ENCODE data around the gene KHK. TPM values are rescaled to one million over a fixed set of nuclear protein-coding genes. Genes with fewer than 3 reads are reported as not detected.
A peak's percentile ranks its signal among the peaks of the same experiment; 100 is the strongest.

KHK gene
- polyA plus RNA-seq, 12 donors, result 1.1 to 7.6 (median 2.1) TPM; not detected in 1

DNA sequence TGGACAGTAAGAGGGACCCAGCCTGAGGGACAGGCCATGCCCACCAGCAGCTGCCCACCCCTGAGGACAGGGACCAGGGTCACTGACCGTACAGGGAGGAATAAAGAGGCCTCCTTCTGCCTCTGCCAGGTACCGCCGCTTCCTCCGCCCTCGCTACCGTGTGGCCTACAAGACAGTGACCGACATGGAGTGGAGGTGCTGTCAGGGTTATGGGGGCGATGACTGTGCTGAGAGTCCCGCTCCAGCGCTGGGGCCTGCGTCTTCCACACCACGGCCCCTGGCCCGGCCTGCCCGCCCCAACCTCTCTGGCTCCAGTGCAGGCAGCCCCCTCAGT lies 6.0 kb upstream of the KHK start:
- DNase-seq, result no peak

GRCh38 chr2:27081984-27082772 lies 4.4 kb upstream of the KHK start:
- DNase-seq, result no peak

- no peak for DNase-seq
These were observed 3.7 kb upstream of the KHK start for GRCh38 chr2:27082773-27083409.

GRCh38 chr2:27083410-27084296 lies 2.9 kb upstream of the KHK start:
- no peak for DNase-seq

GRCh38 chr2:27084297-27085061 lies 2.1 kb upstream of the KHK start:
- DNase-seq, result no peak

DNA sequence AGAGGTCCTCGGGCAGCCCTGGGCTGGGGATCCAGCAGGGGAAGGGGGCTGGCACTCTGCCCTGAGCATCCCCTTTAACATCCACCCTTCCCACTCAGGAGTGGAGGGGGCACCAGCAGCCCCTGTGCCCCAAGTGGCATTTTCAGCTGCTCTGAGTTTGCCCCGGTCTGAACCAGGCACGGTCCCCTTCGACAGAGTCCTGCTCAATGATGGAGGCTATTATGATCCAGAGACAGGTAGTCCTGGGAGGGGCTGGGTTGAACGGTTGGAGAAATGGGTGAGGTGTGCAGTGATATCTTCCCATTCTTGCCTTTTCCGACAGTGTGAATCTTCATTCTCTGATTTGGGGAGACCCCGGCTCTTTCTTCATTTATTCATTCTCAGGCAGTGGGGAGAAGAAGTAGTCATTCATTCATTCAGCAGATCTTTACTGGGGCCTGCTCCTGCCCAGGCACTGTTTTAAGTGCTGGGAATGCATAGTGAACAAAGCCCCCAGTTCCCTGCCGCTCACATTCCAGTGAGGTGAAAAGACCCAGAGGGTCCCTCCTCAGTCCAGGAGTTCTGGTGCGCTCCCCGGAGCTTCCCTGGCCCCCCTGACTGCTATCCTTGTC lies 1.4 kb upstream of the KHK start:
- DNase-seq, result no peak

DNA sequence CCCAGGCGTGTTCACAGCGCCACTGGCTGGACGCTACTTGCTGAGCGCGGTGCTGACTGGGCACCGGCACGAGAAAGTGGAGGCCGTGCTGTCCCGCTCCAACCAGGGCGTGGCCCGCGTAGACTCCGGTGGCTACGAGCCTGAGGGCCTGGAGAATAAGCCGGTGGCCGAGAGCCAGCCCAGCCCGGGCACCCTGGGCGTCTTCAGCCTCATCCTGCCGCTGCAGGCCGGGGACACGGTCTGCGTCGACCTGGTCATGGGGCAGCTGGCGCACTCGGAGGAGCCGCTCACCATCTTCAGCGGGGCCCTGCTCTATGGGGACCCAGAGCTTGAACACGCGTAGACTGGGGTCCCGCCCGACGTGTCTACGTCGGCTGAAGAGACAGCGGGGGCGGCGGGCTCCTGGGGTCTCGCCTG lies 891 bp upstream of the KHK start:
- peak; percentile 58 for DNase-seq

DNA sequence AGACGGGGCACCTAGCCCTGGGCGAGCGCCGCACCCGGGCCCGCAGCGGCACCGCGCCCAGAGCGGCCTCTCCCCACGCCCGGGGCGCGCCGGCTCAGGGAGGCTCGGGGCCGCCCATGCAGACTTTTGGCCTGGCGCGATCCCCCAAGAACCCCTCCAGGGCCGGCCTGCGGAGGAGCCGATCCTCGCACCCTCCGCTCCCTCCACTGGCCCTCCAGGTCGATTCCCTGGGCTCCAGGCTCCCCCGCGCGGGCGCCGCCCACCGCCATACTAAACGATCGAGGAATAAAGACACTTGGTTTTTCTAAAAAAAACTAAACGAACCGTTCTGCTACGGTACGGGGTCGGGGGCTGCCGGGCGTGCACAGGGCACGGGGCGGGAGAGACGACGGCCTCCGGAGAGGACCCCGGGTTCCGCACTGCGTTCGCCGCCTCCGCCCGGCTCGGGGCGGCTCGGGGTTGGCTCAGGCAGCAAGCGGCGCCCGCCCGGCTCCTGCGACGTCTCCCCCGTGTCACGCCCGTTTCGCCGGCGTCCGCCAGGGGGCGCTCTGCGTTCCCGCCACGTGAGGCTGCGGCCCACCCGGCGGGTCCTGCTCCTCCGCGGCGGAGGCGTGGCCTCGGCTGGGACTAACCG lies 365 bp upstream of the KHK start:
- peak; percentile 94 for DNase-seq

GRCh38 chr2:27087823-27088410 lies 1.3 kb downstream of the KHK start:
- no peak for DNase-seq

- DNase-seq, result no peak
These were observed 2.1 kb downstream of the KHK start for GRCh38 chr2:27088634-27089033.

DNA sequence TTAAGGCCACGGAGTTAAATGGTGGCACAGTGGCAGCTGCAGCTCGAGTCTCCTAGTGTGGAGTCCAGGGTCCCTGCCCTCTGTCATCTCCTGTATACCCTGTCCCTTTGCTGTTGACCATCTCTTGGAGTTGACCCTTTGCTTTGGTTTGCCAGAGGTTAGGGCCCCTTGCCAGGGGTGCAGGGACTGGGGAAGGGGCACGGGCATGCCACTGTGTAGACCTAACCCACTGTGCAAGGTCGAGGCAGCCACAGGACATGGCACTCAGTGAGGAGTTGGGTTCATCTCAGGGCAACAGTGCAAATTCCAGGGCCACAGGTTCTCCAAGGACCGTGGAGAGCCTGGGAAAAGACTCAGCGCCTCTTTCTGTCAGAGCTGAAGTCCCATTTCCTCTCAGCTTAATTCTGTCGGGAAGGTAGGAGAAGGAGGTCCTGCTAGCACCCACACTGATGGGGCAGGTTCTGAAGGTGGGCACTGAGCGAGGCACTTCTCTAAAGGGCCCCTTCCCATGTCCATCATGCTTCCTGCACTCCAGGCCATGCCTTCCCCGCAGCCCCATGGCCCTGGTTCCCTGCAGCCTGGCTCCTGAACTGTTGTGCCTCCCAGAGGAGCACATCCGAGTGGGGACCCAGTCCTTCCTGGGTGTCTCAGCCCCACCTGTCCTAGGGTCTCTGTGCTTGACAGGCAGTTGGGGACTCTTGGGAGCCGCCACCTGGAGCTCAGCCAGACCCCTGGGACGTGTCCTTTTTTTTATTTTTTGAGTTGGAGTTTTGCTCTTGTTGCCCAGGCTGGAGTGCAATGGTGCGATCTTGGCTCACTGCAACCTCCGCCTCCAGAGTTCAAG lies 2.8 kb downstream of the KHK start:
- DNase-seq, result no peak

- no peak for DNase-seq
These were observed 5.4 kb downstream of the KHK start for GRCh38 chr2:27091746-27092695.

- DNase-seq, result no peak
These were observed 6.3 kb downstream of the KHK start for GRCh38 chr2:27092696-27093429.

GRCh38 chr2:27093430-27094352 lies 7.1 kb downstream of the KHK start:
- no peak for DNase-seq

GRCh38 chr2:27094353-27094984 lies 7.9 kb downstream of the KHK start:
- DNase-seq, result no peak

DNA sequence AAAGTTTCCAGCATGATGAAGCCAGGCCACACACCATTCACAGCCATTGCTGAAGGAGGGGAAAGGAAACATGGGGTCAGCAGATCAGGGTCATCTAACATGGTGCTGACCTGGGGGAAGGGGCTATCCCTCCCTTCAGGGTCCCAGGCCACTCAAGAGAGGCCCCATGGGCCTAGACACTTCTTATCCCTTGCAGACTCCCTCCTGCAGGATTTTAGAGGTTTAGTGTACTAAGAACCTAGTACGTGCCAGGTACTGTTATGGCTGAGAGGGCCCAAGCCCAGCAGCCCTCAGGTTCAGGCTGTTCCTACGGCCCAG lies 8.8 kb downstream of the KHK start:
- DNase-seq, result no peak
